HG03575 (cell line): Measurements from ENCODE around the gene TMEFF1.

ENCODE experiments used
- ATAC-seq: cut with Tn5 transposase; IDR thresholded peaks from one replicate; pipeline ENCODE4 v1.9.1; 2021; ENCODE audit not compliant: unreplicated experiment, insufficient number of reproducible peaks, low FRiP score; ENCODE audit errors: extremely low read depth

TMEFF1 gene

GRCh38 chr9:100554935-100555401 is 82.0 kb downstream of the TMEFF1 start:
- no peak for ATAC-seq

- ATAC-seq = peak; percentile 82
These were observed 82.5 kb downstream of the TMEFF1 start for GRCh38 chr9:100555471-100555870.

GRCh38 chr9:100557053-100557452 is 84.1 kb downstream of the TMEFF1 start:
- ATAC-seq = no peak

- no peak for ATAC-seq
These were observed 88.3 kb downstream of the TMEFF1 start for GRCh38 chr9:100561256-100561655.

GRCh38 chr9:100567856-100568255 is 94.9 kb downstream of the TMEFF1 start:
- ATAC-seq = no peak

- no peak for ATAC-seq
These were observed 100.8 kb downstream of the TMEFF1 start for GRCh38 chr9:100573655-100574260.

- ATAC-seq = no peak
These were observed 102.1 kb downstream of the TMEFF1 start for GRCh38 chr9:100575006-100575405.

GRCh38 chr9:100575765-100576386 is 102.9 kb downstream of the TMEFF1 start:
- no peak for ATAC-seq

- no peak for ATAC-seq
These were observed 105.0 kb downstream of the TMEFF1 start, which contains the start of gene CAVIN4 for GRCh38 chr9:100577776-100578448. TSS of gene CAVIN4 (plus strand) at chr9:100578079. CDS start at chr9:100578144, 65 bp downstream.

- no peak for ATAC-seq
These were observed 105.7 kb downstream of the TMEFF1 start for GRCh38 chr9:100578610-100579009.

- no peak for ATAC-seq
These were observed 106.7 kb downstream of the TMEFF1 start for GRCh38 chr9:100579665-100580064.

GRCh38 chr9:100580257-100580656 is 107.3 kb downstream of the TMEFF1 start:
- ATAC-seq = no peak

GRCh38 chr9:100581081-100581480 is 108.1 kb downstream of the TMEFF1 start:
- ATAC-seq = no peak

GRCh38 chr9:100581661-100582060 is 108.7 kb downstream of the TMEFF1 start:
- no peak for ATAC-seq

GRCh38 chr9:100583014-100583802 is 110.3 kb downstream of the TMEFF1 start:
- ATAC-seq = no peak

- no peak for ATAC-seq
These were observed 112.0 kb downstream of the TMEFF1 start for GRCh38 chr9:100584951-100585350.

- no peak for ATAC-seq
These were observed 113.1 kb downstream of the TMEFF1 start for GRCh38 chr9:100586093-100586492.

- ATAC-seq = no peak
These were observed 114.4 kb downstream of the TMEFF1 start for GRCh38 chr9:100587375-100587774.

- no peak for ATAC-seq
These were observed 116.6 kb downstream of the TMEFF1 start for GRCh38 chr9:100589582-100589981.
